Activated CD4-positive, alpha-beta T cell treated with anti-CD3 and anti-CD28 coated beads, Interleukin-2, amount 50 U/mL, for 16 hours (primary cell): ENCODE results near the gene RASD1.

Experiments
- DNase-seq: peaks from one replicate; pipeline ENCODE4 v3.0.0-alpha.2; 2020

Gene RASD1

DNA sequence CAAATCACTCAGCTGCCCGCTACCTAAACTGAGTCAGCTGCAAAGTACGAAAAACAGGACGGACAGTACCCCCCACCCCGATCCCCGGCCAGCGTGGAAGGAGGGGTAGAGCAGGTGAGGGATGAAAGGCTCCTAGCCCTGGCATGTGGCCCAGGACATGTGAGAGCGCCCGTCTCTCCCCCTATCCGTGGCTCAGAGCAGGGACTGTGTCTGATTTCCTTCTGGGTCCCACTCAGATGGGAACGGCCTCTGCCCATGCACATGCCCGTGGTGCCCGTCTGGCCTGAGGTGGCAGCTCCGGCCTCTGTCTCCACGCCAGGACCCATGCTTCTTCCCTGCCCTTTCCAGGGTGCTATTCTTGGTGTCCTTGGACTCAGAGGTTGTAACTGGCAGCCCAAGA is 30.2 kb upstream of the RASD1 start:
- no peak for DNase-seq

DNA sequence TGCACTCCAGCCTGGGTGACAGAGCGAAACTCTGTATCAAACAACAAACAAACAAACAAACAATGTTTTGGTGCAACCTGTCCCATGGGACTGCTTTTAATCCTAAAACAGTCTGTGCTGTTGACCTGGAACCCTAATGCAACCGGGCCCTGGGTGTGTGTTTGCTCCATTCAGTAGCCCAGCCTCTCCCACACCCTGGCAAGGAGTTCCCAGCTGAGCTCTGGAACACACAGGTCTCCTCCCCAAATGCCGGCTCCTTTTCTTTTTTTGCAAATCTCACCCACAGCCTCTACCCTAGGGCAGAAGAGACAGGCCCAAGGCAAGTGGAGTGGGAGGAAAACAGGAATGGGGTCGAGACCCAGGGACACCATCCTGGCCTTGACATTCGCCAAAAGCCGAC is 29.8 kb upstream of the RASD1 start:
- no peak for DNase-seq

DNA sequence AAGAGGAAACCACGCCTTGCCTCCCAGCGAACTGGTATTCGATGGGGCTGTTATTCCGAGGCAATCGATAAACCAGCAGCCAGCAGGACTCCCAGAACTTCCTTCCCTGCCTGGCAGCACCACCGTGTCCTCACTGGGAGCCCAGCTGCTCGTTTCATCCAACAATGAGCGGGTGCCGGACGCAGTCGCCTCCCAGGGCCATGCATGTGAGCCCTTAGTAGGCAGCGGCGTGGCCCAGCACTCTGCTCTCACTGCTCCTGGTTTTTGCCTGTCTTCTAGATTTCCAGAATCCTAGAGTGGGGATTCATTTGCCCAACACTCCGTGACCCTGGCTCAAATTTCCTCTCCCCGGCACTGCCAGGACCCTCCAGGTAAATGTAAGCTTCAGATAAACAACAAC is 29.1 kb upstream of the RASD1 start:
- no peak for DNase-seq

DNA sequence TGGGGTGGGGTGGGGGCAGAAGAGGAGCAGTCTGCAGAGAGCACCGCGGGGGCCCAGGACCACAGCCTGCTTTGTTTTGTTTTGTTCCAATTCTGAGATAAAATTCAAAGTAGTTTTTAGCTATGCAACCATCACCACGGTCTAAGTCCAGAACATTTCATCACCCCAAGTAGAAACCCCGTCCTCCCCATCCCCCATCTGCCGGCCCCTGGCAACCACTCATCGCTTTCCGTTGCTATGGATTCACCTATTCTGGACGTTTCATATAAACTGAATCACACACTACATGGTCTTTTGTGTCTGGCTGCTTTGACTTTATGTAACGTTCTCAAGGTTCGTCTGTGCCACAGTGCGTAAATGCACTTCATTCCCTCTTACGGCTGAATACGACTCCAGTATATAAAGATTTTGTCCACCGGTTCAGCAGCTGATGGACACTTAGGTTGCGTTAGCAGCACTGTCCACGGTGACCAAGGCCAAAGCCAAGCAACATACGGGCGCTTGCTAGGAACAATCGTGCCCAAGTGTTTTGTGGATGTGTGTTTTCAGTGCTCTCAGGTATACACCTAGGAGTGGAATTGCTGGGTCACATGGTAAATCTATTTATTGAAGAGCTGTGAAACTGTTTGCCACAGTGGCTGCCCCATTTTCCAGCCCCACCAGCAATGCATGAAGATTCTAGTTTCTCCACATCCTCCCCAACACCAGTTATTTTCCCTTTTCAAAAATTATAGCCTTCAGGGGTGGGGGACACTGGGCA is 27.7 kb upstream of the RASD1 start:
- no peak for DNase-seq

DNA sequence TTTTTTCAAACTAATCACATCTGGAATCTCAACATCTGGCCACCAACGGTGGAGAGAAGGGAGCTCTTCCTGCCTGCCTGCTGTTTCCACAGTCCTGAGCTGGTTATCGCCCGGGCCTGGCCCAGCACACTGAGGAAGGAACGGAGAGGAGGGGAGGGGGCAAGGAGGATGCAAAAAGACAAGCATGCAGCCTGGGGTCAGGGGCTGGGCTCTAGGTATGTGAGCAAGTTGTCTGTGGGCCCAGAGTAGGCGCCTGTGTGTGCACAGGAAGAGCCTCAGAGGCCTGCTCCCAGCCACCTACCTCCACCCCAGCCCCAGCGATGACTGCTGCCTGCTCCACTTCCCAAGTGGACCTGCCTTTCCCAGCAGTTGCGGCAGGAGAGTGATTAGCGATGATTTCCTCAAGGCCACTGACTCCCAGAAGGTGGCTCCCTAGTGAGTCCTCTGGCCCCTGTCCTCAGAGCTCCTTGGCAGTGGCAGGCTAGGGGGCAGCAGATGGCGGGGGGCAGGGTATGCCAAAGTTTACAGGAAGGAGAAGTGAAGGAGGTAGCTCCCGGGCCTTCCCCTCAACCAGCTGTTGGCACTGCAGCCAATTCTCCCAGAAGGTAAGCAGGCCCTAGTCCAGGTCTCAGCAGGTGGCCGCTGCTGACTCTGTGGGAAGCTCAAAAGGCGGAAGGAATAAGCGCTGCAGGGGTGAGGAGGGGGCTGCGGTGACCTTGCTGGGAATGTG is 27.0 kb upstream of the RASD1 start:
- no peak for DNase-seq

DNA sequence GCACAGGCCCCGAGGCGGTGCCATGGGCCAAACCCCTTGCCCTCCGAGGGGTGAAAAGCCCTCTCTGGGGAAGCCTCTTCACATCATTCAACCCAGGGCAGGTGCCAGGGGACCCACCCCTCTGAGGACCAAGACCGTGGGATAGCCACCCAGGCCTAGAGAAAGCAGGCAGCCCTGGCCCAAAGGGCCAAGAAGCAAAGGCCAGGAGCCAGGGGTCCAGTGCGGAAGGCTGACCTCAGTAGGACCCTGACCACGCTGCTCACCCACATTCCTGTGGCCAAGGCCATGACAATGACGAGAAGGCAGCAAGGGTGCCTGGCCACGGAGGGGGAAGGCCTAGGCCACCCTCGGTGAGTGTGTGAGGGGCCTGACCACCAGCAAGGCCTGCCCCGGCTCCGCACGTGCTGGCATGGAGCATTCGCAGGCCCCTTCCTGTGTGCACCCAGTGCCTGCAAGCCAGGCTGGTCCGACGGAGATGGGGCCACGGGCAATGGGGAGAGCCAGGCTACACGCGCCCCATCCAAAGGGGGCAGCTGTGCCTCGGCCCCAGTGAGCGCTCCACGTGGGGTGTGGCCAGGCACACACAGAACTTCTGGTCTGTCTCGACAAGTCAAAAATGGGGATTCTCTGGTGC is 24.5 kb upstream of the RASD1 start:
- no peak for DNase-seq

DNA sequence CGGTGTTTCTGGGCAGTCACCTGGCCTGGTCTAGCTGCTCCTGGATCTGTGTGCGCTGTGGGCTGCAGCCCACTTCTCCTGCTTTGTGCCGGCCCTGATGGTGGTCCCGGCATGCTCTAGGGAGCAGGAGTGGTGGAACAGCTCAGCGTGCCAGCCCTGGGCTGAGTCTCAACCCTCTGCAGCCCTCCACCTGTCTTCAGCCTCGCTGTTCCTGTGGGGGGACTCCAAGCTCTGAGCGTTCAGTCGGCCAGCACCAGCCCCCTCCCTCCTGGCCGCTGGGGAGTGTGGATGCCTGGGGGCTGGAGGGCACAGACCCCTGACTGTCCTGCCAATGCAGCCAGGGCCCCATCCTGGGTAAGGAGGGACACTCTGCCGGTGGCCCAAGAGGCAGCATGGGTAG is 23.7 kb upstream of the RASD1 start:
- no peak for DNase-seq

DNA sequence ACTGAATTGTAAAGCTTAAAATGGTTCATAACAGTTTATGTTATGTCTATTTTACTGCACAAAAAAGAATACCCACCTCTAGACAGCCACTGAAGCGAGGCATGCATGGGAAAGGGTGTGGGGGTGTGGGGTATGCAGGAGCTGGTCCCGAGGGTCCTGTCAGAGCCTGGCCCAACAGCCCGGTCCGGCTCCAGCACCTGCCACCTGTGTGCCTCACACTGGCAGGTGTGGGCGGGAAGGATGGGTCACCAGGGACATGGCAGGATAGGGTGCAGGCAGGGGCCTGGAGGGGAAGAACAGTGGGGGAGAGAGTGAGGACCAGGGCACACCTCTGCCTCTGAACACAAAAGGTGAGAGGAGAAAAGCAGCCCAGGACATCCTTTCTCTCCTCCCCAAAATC is 22.8 kb upstream of the RASD1 start:
- DNase-seq = no peak

DNA sequence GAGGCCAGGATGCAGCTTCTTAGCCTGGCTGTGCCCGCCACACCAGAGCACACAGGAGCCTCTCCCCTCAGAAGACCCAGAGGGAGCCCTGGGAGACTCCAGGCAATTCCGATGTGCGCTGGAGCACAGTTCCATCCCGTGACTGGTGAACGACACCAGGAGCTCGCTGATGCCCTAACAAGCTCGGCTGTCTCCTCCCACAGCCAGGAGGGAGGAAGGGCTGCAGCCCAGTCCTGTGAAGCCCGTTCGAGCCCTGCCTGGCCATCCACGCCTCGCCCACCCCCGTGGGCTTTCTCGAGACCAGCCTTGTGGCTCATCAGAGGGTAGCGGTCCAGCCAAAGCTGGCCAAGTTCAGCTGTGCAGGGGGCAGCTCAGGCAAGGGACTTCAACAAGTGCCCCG is 21.8 kb upstream of the RASD1 start:
- DNase-seq = no peak

- no peak for DNase-seq
Observed at GRCh38 chr17:17516941-17517720, 20.9 kb upstream of the RASD1 start.

- no peak for DNase-seq
Observed at GRCh38 chr17:17515934-17516930, 20.0 kb upstream of the RASD1 start.

DNA sequence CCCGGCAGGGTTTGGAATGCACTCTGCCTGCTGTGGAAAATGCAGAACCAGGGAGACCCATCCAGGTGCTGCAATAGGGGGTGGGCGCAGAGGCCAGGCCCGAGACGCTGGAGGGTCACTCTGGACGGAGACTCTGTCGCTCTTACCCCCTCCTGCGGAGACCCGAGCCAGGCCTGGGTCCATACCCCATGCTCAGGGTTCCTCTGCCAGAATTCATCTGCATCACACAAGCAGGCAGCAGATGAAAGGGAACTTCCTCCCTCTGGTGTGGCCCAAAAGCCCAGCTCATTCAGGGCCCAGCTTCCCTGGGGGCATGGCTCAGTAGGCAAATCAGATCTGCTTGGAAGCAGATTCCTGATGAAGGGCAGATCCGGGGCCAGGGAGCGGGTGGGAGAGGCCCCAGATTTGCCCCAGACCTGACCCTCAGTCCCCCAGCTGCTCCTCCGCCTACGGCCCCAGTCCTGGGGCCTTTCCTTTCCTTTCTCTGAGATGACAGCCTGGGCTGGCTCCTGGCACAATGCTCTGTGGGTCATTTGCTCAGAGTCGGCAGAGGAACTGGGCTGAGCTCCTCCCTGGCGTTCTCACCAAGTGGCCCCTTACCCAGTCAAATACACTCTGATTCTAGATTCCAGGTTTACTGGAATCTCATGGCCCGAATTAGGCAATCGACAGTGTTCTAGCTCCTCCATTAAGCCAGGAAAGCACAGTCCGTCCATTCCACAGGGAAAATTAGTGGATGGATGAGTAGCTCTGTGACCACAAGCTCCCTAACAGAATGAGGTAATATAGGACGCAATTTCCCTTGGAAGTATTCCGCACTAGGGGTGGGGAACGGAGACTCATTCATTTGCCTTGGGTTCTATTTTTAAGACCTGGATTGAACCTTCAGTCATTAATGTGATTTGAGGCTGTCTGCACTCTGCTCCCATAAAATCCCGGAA is 19.1 kb upstream of the RASD1 start:
- no peak for DNase-seq

- DNase-seq = no peak
Observed at GRCh38 chr17:17514361-17514992, 18.3 kb upstream of the RASD1 start.

GRCh38 chr17:17513626-17514025 is 17.4 kb upstream of the RASD1 start:
- no peak for DNase-seq

DNA sequence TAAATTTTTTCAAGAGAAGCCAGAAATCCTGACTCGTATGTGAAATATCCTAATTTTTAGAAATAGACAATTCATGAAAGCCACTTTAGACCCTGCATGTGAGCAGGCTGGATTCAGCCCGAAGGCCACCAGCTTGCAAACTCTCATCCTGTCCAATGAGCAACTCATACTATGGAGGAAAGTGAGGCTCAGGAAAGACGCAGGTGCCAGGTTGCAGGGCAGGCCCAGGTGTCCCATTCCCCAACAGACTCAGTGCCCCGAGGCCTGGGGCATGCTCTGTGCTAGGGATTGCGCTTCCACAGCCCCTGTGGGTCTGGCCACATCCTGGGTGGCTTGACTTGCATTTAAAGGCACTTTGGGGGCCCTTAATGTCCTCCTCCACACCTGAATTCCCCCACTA is 16.7 kb upstream of the RASD1 start:
- no peak for DNase-seq

- DNase-seq = no peak
Observed at GRCh38 chr17:17511881-17512858, 16.0 kb upstream of the RASD1 start.

DNA sequence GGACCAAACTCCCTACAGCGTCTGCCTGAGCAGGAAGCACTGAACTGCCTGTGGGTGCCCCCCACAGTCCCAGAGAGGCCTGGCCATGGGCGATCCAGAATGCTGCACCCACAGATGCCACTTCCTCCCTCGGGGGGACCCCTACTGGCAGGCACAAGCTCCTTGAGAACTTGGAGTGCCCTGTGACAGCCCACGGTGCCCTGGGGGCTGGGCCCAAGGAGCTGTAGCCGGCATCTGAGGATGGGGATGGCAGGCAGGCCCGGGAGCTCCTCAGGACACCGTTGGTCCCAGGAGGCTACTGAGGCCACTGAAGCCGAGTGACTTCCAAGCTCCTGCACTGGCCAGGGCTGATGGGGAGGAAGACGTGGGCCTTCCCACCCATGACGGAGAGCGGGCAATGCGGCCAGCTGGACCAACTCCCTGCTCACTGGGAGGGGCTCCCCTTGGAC is 15.1 kb upstream of the RASD1 start:
- no peak for DNase-seq

DNA sequence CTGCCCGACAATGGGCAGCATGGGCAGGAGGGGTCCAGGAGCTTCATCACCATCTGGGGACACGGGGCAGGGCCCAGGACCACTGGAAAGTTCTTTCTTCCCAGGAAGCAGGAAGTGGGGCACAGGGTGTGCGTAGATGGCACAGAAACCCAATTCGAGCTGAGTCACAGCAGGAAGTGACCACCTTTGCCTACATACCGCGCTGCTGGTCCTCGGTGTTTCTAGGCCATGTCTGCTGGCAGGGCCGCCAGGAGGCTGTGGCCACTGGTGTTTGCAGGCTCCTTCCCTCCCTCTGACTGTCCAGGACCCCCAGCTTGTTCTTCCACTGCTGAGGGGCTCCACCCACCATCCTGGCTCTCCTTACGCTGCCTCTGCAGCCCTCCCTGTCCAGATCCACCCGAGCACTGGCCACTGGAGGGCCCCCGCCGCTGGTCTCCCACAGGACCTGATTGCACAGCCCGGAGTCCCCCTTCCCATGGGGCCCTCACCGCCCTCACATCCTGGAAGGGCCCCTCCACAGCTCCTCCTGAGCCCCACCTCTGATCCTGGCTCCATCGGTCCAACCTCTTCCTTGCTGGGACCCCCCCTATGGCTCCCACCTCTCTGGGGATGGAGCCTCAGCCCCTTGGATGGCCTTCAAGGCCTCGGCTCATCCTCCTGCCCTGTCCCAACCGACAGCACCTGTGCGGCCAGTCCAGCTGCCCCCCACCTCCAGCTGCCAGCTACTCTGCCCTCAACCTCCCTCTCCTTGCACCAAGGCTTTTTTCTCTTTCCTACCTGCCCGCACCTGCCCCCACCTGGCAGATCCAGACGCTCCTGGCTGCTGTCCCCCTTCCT is 14.5 kb upstream of the RASD1 start:
- no peak for DNase-seq
